Stomach (tissue), 4 donors: ENCODE measurements around the gene ROS1.

ENCODE experiments used
- EP300 ChIP-seq: sonication (generic); formaldehyde crosslinking; IDR thresholded peaks from one replicate; pipeline ENCODE4 v1.6.1; 2017; ENCODE audit warnings: antibody characterized with exemption
- POLR2A ChIP-seq, 4 donors: fragments of 450-650 bp; IDR thresholded peaks; one replicate each; pipeline ENCODE4 v1.6.1; 2016; ENCODE audit warnings: antibody characterized with exemption in 4 of 4, control low read depth in 2 of 4, mild to moderate bottlenecking in 1 of 4, moderate library complexity in 1 of 4
- TF ChIP-seq, protein P1 (sequence below), 7 experiments: fragments of 450-650 bp in 4 of 7; fragments of 200-600 bp in 3 of 7; sonication (generic) in 3 of 7; IDR thresholded peaks; one replicate each; pipeline ENCODE4 v1.5.1; 2016 to 2019; ENCODE audit warnings: antibody characterized with exemption in 7 of 7, control low read depth in 2 of 7, mild to moderate bottlenecking in 1 of 7

DNA sequence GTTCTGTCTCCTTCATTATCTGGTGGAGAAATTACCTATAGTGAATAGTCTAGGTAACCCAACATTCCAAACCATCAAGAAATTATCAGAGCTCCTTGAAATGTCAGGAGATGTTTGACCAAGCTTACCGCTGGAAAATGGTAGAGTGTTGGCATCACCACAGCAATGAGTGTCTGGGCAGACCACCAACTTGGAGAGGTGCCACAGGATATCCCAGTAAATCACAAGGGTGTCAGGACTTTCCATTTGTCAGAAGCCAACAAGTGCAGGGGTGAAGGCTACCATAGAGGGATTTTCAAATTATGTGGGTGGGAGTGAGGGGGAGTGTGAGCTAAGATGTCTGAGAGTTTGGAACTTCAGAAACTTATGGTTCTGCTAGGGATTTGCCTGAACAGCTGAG, 87.2 kb downstream of the ROS1 start:
- no peak for TF ChIP-seq POLR2A (IDR thresholded peaks at IDR 0.05)
- TF ChIP-seq, protein P1, sequence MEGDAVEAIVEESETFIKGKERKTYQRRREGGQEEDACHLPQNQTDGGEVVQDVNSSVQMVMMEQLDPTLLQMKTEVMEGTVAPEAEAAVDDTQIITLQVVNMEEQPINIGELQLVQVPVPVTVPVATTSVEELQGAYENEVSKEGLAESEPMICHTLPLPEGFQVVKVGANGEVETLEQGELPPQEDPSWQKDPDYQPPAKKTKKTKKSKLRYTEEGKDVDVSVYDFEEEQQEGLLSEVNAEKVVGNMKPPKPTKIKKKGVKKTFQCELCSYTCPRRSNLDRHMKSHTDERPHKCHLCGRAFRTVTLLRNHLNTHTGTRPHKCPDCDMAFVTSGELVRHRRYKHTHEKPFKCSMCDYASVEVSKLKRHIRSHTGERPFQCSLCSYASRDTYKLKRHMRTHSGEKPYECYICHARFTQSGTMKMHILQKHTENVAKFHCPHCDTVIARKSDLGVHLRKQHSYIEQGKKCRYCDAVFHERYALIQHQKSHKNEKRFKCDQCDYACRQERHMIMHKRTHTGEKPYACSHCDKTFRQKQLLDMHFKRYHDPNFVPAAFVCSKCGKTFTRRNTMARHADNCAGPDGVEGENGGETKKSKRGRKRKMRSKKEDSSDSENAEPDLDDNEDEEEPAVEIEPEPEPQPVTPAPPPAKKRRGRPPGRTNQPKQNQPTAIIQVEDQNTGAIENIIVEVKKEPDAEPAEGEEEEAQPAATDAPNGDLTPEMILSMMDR (IDR thresholded peaks at IDR 0.05): no peak
- TF ChIP-seq EP300: no peak
